GM18519 (cell line): ENCODE results near the gene PGAP1.

Experiments
- ATAC-seq: cut with Tn5 transposase; IDR thresholded peaks from one replicate; pipeline ENCODE4 v1.9.1; 2021; ENCODE audit warnings: mild to moderate bottlenecking, moderate library complexity; ENCODE audit not compliant: unreplicated experiment, low FRiP score

PGAP1 gene

GRCh38 chr2:196809260-196809659, 117.2 kb downstream of the PGAP1 start, which contains the start of gene C2orf66:
Gene C2orf66 (minus strand): TSS chr2:196809355. CDS start chr2:196809336, 19 bp downstream.
- ATAC-seq, result no peak

GRCh38 chr2:196808083-196808665, 118.3 kb downstream of the PGAP1 start:
- no peak for ATAC-seq

GRCh38 chr2:196804381-196804780, 122.1 kb downstream of the PGAP1 start:
- no peak for ATAC-seq

- no peak for ATAC-seq
These were observed 124.1 kb downstream of the PGAP1 start for GRCh38 chr2:196802401-196802800.

- no peak for ATAC-seq
These were observed 124.7 kb downstream of the PGAP1 start for GRCh38 chr2:196801674-196802261.

- no peak for ATAC-seq
These were observed 127.5 kb downstream of the PGAP1 start for GRCh38 chr2:196798980-196799379.

GRCh38 chr2:196792865-196793264, 133.6 kb downstream of the PGAP1 start:
- ATAC-seq, result no peak

- peak; percentile 43 for ATAC-seq
These were observed 142.9 kb downstream of the PGAP1 start for GRCh38 chr2:196783431-196784094.
